RWPE2 (cell line): ENCODE data around the gene TMEM131L.

Experiments
- ATAC-seq: fragments of 200-7000 bp; cut with Tn5 transposase; 3 replicates; pipeline ENCODE4 v1.9.1; 2021; ENCODE audit warnings: low read depth
- DNase-seq: peaks from one replicate; pipeline ENCODE4 v3.0.0-alpha.2; 2020; ENCODE audit warnings: low spot score
- H3K27ac ChIP-seq: fragments of 450-650 bp; 2 replicates; pipeline ENCODE4 v1.5.1; 2017; ENCODE audit warnings: mild to moderate bottlenecking; ENCODE audit not compliant: poor library complexity, severe bottlenecking
- H3K27me3 ChIP-seq: fragments of 250-450 bp; sonication (Bioruptor Pico); 2 replicates; pipeline ENCODE4 v1.5.1; 2021; ENCODE audit warnings: mild to moderate bottlenecking, moderate library complexity; ENCODE audit not compliant: insufficient read depth, poor library complexity, severe bottlenecking
- H3K36me3 ChIP-seq: fragments of 250-450 bp; sonication (Bioruptor Pico); 2 replicates; pipeline ENCODE4 v1.5.1; 2020; ENCODE audit warnings: low read depth, mild to moderate bottlenecking, moderate library complexity
- H3K4me1 ChIP-seq: fragments of 250-450 bp; sonication (Bioruptor Pico); 2 replicates; pipeline ENCODE4 v1.5.1; 2021; ENCODE audit warnings: mild to moderate bottlenecking, moderate library complexity; ENCODE audit not compliant: insufficient read depth, poor library complexity, severe bottlenecking
- H3K4me3 ChIP-seq: fragments of 250-450 bp; sonication (Bioruptor Pico); 2 replicates; pipeline ENCODE4 v1.5.1; 2021; ENCODE audit warnings: mild to moderate bottlenecking, moderate library complexity; ENCODE audit not compliant: severe bottlenecking
- H3K9me3 ChIP-seq: fragments of 250-450 bp; sonication (Bioruptor Pico); 2 replicates; pipeline ENCODE4 v1.5.1; 2021; ENCODE audit warnings: mild to moderate bottlenecking, moderate library complexity; ENCODE audit not compliant: severe bottlenecking
- CTCF ChIP-seq: fragments of 450-650 bp; IDR thresholded peaks from one replicate; pipeline ENCODE4 v1.5.1; 2017; ENCODE audit warnings: mild to moderate bottlenecking, moderate library complexity; ENCODE audit not compliant: poor library complexity, severe bottlenecking

Gene TMEM131L

GRCh38 chr4:153523941-153524386 lies 57.8 kb downstream of the TMEM131L start:
- peak overlapping the region; percentile 24 for H3K27ac ChIP-seq

GRCh38 chr4:153524682-153525081 lies 58.5 kb downstream of the TMEM131L start:
- no peak for TF ChIP-seq CTCF
- Histone ChIP-seq H3K9me3 (no peaks in the 10 kb centered on the region), H3K27me3 (no peaks in the 10 kb centered on the region), H3K4me1 (no peaks in the 10 kb centered on the region), H3K27ac (no peak overlapping the region), H3K4me3 (no peak overlapping the region), H3K36me3 (no peaks in the 10 kb centered on the region)
- DNase-seq, result no peak
- no peak for ATAC-seq

More at GRCh38 chr4:153523941-153524386, 57.8 kb downstream of the TMEM131L start:
- no peak for TF ChIP-seq CTCF
- Histone ChIP-seq H3K4me3 (no peak overlapping the region), H3K9me3 (no peaks in the 10 kb centered on the region), H3K36me3 (no peaks in the 10 kb centered on the region), H3K27me3 (no peaks in the 10 kb centered on the region), H3K4me1 (no peaks in the 10 kb centered on the region)
- DNase-seq (no peak), ATAC-seq (no peak; the same call in 2 of the 3 replicates)

GRCh38 chr4:153527690-153528089 lies 61.5 kb downstream of the TMEM131L start:
- no peaks in the 10 kb centered on the region for H3K9me3 ChIP-seq

GRCh38 chr4:153528705-153529485 lies 62.7 kb downstream of the TMEM131L start:
- ATAC-seq, result no peak
- no peak for DNase-seq
- no peaks in the 10 kb centered on the region for H3K27me3 ChIP-seq
- no peaks in the 10 kb centered on the region for H3K4me1 ChIP-seq
- no peaks in the 10 kb centered on the region for H3K36me3 ChIP-seq
- no peak overlapping the region for H3K27ac ChIP-seq
- TF ChIP-seq CTCF, result no peak
- H3K4me3 ChIP-seq, result no peak overlapping the region
- H3K9me3 ChIP-seq, result no peaks in the 10 kb centered on the region

More at GRCh38 chr4:153527690-153528089, 61.5 kb downstream of the TMEM131L start:
- Histone ChIP-seq H3K27ac (no peak overlapping the region), H3K36me3 (no peaks in the 10 kb centered on the region), H3K27me3 (no peaks in the 10 kb centered on the region), H3K4me1 (no peaks in the 10 kb centered on the region), H3K4me3 (no peak overlapping the region)
- ATAC-seq (no peak), DNase-seq (no peak)
- TF ChIP-seq CTCF, result no peak

GRCh38 chr4:153529646-153530045 lies 63.5 kb downstream of the TMEM131L start:
- H3K27ac ChIP-seq, result no peak overlapping the region
- no peaks in the 10 kb centered on the region for H3K4me1 ChIP-seq
- no peaks in the 10 kb centered on the region for H3K36me3 ChIP-seq
- H3K9me3 ChIP-seq, result no peaks in the 10 kb centered on the region
- no peak for TF ChIP-seq CTCF
- ATAC-seq, result no peak
- H3K4me3 ChIP-seq, result no peak overlapping the region
- no peaks in the 10 kb centered on the region for H3K27me3 ChIP-seq
- DNase-seq, result no peak
